GM19025 (cell line): Measurements from ENCODE around the gene RBBP4.

Experiments
- ATAC-seq: cut with Tn5 transposase; IDR thresholded peaks from one replicate; pipeline ENCODE4 v1.9.1; 2021; ENCODE audit warnings: mild to moderate bottlenecking, low read depth, moderate library complexity; ENCODE audit not compliant: unreplicated experiment

Gene RBBP4

GRCh38 chr1:32716312-32717148, 65.5 kb downstream of the RBBP4 start:
- ATAC-seq, result no peak

- no peak for ATAC-seq
Observed at GRCh38 chr1:32717503-32717902, 66.5 kb downstream of the RBBP4 start.

GRCh38 chr1:32718036-32718435, 67.0 kb downstream of the RBBP4 start:
- ATAC-seq, result no peak

- ATAC-seq, result no peak
Observed at GRCh38 chr1:32718527-32718926, 67.5 kb downstream of the RBBP4 start.

- no peak for ATAC-seq
Observed at GRCh38 chr1:32719681-32720275, 68.8 kb downstream of the RBBP4 start.

GRCh38 chr1:32724678-32725614, 73.9 kb downstream of the RBBP4 start:
- no peak for ATAC-seq

- ATAC-seq, result no peak
Observed at GRCh38 chr1:32725615-32725982, 74.6 kb downstream of the RBBP4 start.

- ATAC-seq, result no peak
Observed at GRCh38 chr1:32727876-32728275, 76.9 kb downstream of the RBBP4 start.

- no peak for ATAC-seq
Observed at GRCh38 chr1:32728413-32729077, 77.5 kb downstream of the RBBP4 start.

GRCh38 chr1:32729254-32730046, 78.4 kb downstream of the RBBP4 start:
- ATAC-seq, result no peak

GRCh38 chr1:32733582-32734321, 82.7 kb downstream of the RBBP4 start:
- no peak for ATAC-seq
